ENCODE data around the gene RAX2. TPM values are rescaled to one million over a fixed set of nuclear protein-coding genes. Genes with fewer than 3 reads are reported as not detected.

RAX2 gene
- total RNA-seq, 2 donors from 2014 or later: not detected

- H3K4me3 ChIP-seq: no peak overlapping the region
- TF ChIP-seq CTCF (IDR thresholded peaks at IDR 0.05): no peak
- H3K9me3 ChIP-seq: no peaks in the 10 kb centered on the region
- H3K4me1 ChIP-seq: no peaks in the 10 kb centered on the region
- H3K36me3 ChIP-seq: no peaks in the 10 kb centered on the region
- no peak overlapping the region for H3K27ac ChIP-seq
- no peaks in the 10 kb centered on the region for H3K27me3 ChIP-seq
- DNase-seq (ENCODE audit: low spot score): no peak
Measured at GRCh38 chr19:3737487-3738205, 34.4 kb downstream of the RAX2 start.

GRCh38 chr19:3736106-3736724 is 35.8 kb downstream of the RAX2 start:
- Histone ChIP-seq H3K36me3 (no peaks in the 10 kb centered on the region), H3K27me3 (no peaks in the 10 kb centered on the region), H3K27ac (no peak overlapping the region), H3K4me3 (no peak overlapping the region), H3K9me3 (no peaks in the 10 kb centered on the region), H3K4me1 (no peaks in the 10 kb centered on the region)
- no peak for DNase-seq (ENCODE audit: low spot score)
- no peak for TF ChIP-seq CTCF (IDR thresholded peaks at IDR 0.05)

GRCh38 chr19:3734310-3734600 is 37.8 kb downstream of the RAX2 start:
- H3K27ac ChIP-seq: no peak overlapping the region
- TF ChIP-seq CTCF (IDR thresholded peaks at IDR 0.05): no peak
- DNase-seq (ENCODE audit: low spot score): no peak
- no peaks in the 10 kb centered on the region for H3K36me3 ChIP-seq
- H3K4me3 ChIP-seq: no peak overlapping the region
- no peaks in the 10 kb centered on the region for H3K9me3 ChIP-seq
- no peaks in the 10 kb centered on the region for H3K27me3 ChIP-seq
- no peaks in the 10 kb centered on the region for H3K4me1 ChIP-seq

GRCh38 chr19:3733549-3734309 is 38.3 kb downstream of the RAX2 start:
- no peak overlapping the region for H3K27ac ChIP-seq
- DNase-seq (ENCODE audit: low spot score): no peak
- H3K9me3 ChIP-seq: no peaks in the 10 kb centered on the region
- H3K36me3 ChIP-seq: no peaks in the 10 kb centered on the region
- no peaks in the 10 kb centered on the region for H3K4me1 ChIP-seq
- H3K27me3 ChIP-seq: no peaks in the 10 kb centered on the region
- no peak overlapping the region for H3K4me3 ChIP-seq
- TF ChIP-seq CTCF (IDR thresholded peaks at IDR 0.05): no peak

GRCh38 chr19:3732108-3732507 is 39.9 kb downstream of the RAX2 start:
- H3K9me3 ChIP-seq: no peaks in the 10 kb centered on the region
- TF ChIP-seq CTCF (IDR thresholded peaks at IDR 0.05): no peak
- H3K27me3 ChIP-seq: no peaks in the 10 kb centered on the region
- H3K4me1 ChIP-seq: no peaks in the 10 kb centered on the region
- no peak overlapping the region for H3K27ac ChIP-seq
- no peaks in the 10 kb centered on the region for H3K36me3 ChIP-seq
- H3K4me3 ChIP-seq: no peak overlapping the region
- DNase-seq (ENCODE audit: low spot score): no peak

Data from right atrium auricular region (tissue), 2 donors.